Measurements from ENCODE around the gene SHH. TPM values are rescaled to one million over a fixed set of nuclear protein-coding genes. Genes with fewer than 3 reads are reported as not detected.

The SHH gene
- total and polyA plus RNA-seq, 2 of the 13 experiments (the other 11 are each of a cell fraction or from before 2014, with no cell fraction given) = 1.9 to 3.4 TPM

DNA sequence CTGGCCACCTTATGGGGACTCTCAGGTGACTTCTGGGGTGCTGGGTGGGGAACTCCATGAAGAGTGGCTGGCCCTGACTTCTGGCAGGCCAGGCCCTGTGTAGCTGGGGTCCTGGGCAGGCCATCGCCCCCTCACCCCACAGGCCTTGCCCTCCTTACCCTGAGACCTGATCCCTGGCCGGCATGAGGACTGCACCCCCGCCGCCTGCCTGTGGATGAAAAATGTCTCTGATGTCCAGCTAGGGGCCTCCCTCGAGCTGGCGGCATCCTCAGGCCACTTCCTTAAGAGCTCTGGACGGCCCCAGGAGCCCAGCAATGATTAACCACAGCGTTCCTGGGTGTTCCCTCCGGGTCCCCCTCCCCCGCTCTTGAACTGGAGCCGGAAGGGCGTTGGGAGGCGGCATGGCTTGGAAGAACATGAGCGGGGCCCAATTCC is 31.8 kb upstream of the SHH start (continued):
- TF ChIP-seq, protein P1, sequence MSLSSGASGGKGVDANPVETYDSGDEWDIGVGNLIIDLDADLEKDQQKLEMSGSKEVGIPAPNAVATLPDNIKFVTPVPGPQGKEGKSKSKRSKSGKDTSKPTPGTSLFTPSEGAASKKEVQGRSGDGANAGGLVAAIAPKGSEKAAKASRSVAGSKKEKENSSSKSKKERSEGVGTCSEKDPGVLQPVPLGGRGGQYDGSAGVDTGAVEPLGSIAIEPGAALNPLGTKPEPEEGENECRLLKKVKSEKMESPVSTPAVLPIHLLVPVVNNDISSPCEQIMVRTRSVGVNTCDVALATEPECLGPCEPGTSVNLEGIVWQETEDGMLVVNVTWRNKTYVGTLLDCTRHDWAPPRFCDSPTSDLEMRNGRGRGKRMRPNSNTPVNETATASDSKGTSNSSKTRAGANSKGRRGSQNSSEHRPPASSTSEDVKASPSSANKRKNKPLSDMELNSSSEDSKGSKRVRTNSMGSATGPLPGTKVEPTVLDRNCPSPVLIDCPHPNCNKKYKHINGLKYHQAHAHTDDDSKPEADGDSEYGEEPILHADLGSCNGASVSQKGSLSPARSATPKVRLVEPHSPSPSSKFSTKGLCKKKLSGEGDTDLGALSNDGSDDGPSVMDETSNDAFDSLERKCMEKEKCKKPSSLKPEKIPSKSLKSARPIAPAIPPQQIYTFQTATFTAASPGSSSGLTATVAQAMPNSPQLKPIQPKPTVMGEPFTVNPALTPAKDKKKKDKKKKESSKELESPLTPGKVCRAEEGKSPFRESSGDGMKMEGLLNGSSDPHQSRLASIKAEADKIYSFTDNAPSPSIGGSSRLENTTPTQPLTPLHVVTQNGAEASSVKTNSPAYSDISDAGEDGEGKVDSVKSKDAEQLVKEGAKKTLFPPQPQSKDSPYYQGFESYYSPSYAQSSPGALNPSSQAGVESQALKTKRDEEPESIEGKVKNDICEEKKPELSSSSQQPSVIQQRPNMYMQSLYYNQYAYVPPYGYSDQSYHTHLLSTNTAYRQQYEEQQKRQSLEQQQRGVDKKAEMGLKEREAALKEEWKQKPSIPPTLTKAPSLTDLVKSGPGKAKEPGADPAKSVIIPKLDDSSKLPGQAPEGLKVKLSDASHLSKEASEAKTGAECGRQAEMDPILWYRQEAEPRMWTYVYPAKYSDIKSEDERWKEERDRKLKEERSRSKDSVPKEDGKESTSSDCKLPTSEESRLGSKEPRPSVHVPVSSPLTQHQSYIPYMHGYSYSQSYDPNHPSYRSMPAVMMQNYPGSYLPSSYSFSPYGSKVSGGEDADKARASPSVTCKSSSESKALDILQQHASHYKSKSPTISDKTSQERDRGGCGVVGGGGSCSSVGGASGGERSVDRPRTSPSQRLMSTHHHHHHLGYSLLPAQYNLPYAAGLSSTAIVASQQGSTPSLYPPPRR (CRISPR knock-in tag; IDR thresholded peaks at IDR 0.05; ENCODE audit: borderline replicate concordance) = no peak
- TF ChIP-seq GLMP (CRISPR knock-in tag; IDR thresholded peaks at IDR 0.05; ENCODE audit: borderline replicate concordance) (no peak), BCL3 (CRISPR knock-in tag; IDR thresholded peaks at IDR 0.05) (no peak), GABPB1 (CRISPR knock-in tag; IDR thresholded peaks at IDR 0.05) (peak; percentile 64), ELF1 (CRISPR knock-in tag; IDR thresholded peaks at IDR 0.05) (peak; percentile 62), SIX1 (CRISPR knock-in tag; IDR thresholded peaks at IDR 0.05; ENCODE audit: borderline replicate concordance) (no peak), ZNF333 (CRISPR knock-in tag; IDR thresholded peaks at IDR 0.05; ENCODE audit: borderline replicate concordance) (no peak), SOX6 (IDR thresholded peaks at IDR 0.05) (no peak), SOX6 (CRISPR knock-in tag; IDR thresholded peaks at IDR 0.05) (no peak; the same call in 1 of the 2 replicates), ZNF775 (CRISPR knock-in tag; IDR thresholded peaks at IDR 0.05; ENCODE audit: borderline replicate concordance) (no peak), TEAD3 (CRISPR knock-in tag; optimal IDR thresholded peaks at IDR 0.05; ENCODE audit: borderline replicate concordance) (peak; percentile 16), FOSL2 (CRISPR knock-in tag; IDR thresholded peaks at IDR 0.05) (peak; percentile 12; the same call in 1 of the 2 replicates), ZNF3 (CRISPR knock-in tag; IDR thresholded peaks at IDR 0.05) (no peak), EEA1 (CRISPR knock-in tag; IDR thresholded peaks at IDR 0.05; ENCODE audit: borderline replicate concordance) (no peak)
- TF ChIP-seq, protein P2, sequence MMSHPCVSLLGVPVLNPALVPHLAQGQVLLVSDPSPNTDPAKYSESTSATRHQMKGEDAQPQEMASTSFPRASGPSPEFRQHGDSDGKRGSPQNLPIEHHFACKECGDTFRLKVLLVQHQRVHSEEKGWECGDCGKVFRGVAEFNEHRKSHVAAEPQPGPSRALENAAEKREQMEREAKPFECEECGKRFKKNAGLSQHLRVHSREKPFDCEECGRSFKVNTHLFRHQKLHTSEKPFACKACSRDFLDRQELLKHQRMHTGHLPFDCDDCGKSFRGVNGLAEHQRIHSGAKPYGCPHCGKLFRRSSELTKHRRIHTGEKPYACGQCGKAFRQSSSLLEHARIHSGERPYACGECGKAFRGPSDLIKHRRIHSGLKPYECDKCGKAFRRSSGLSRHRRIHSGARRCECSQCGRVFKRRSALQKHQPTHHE (CRISPR knock-in tag; IDR thresholded peaks at IDR 0.05; ENCODE audit: borderline replicate concordance) = no peak
- TF ChIP-seq, protein P3, sequence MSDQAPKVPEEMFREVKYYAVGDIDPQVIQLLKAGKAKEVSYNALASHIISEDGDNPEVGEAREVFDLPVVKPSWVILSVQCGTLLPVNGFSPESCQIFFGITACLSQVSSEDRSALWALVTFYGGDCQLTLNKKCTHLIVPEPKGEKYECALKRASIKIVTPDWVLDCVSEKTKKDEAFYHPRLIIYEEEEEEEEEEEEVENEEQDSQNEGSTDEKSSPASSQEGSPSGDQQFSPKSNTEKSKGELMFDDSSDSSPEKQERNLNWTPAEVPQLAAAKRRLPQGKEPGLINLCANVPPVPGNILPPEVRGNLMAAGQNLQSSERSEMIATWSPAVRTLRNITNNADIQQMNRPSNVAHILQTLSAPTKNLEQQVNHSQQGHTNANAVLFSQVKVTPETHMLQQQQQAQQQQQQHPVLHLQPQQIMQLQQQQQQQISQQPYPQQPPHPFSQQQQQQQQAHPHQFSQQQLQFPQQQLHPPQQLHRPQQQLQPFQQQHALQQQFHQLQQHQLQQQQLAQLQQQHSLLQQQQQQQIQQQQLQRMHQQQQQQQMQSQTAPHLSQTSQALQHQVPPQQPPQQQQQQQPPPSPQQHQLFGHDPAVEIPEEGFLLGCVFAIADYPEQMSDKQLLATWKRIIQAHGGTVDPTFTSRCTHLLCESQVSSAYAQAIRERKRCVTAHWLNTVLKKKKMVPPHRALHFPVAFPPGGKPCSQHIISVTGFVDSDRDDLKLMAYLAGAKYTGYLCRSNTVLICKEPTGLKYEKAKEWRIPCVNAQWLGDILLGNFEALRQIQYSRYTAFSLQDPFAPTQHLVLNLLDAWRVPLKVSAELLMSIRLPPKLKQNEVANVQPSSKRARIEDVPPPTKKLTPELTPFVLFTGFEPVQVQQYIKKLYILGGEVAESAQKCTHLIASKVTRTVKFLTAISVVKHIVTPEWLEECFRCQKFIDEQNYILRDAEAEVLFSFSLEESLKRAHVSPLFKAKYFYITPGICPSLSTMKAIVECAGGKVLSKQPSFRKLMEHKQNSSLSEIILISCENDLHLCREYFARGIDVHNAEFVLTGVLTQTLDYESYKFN (CRISPR knock-in tag; conservative IDR thresholded peaks at IDR 0.05) = peak; percentile 39; the same call in 1 of the 2 replicates

Measured in HepG2 (cell line).